LNCaP clone FGC (cell line): ENCODE measurements around the gene GLB1L.

Experiments
- DNase-seq: peaks from one replicate; pipeline ENCODE4 v3.0.0-alpha.2; 2011; ENCODE audit warnings: low read depth
- H3K4me3 ChIP-seq: 2 replicates; pipeline ENCODE4 v1.5.1; 2011; ENCODE audit warnings: mild to moderate bottlenecking, low read depth, low read length, control low read depth
- CTCF ChIP-seq: IDR thresholded peaks from 2 replicates; pipeline ENCODE4 v1.5.1; 2012; ENCODE audit warnings: mild to moderate bottlenecking; ENCODE audit not compliant: control insufficient read depth, insufficient read depth; ENCODE audit errors: extremely low read depth

Gene GLB1L

GRCh38 chr2:219210196-219210885 lies 34.9 kb downstream of the GLB1L start:
- no peak for TF ChIP-seq CTCF
- no peak for DNase-seq
- H3K4me3 ChIP-seq = no peak overlapping the region

GRCh38 chr2:219209236-219210195 lies 35.7 kb downstream of the GLB1L start:
- no peak for TF ChIP-seq CTCF
- DNase-seq = no peak
- H3K4me3 ChIP-seq = no peak overlapping the region

GRCh38 chr2:219207884-219208740 lies 37.1 kb downstream of the GLB1L start:
- no peak for DNase-seq
- no peak for TF ChIP-seq CTCF
- H3K4me3 ChIP-seq = no peak overlapping the region; the same call in 1 of the 2 replicates

- peak overlapping the region; percentile 74 for H3K4me3 ChIP-seq
- no peak for DNase-seq
- TF ChIP-seq CTCF = no peak
Observed at GRCh38 chr2:219207134-219207883, 37.9 kb downstream of the GLB1L start.

GRCh38 chr2:219206328-219207133 lies 38.7 kb downstream of the GLB1L start, which contains the start of gene ZFAND2B:
Gene ZFAND2B (plus strand): TSS chr2:219206782. CDS start chr2:219206988, 206 bp downstream.
- no peak for TF ChIP-seq CTCF
- peak; percentile 54 for DNase-seq
- peak within 1 kb of the TSS; percentile 74 for H3K4me3 ChIP-seq
